ENCODE results near the gene MAML3.

Gene MAML3

GRCh38 chr4:139934708-139935195, 219.2 kb downstream of the MAML3 start:
- DNase-seq (ENCODE audit: low read depth in 2 of 2, low spot score in 1 of 2): no peak

GRCh38 chr4:139934057-139934707, 219.8 kb downstream of the MAML3 start:
- DNase-seq (ENCODE audit: low read depth in 2 of 2, low spot score in 1 of 2): no peak

GRCh38 chr4:139933541-139933940, 220.4 kb downstream of the MAML3 start:
- no peak for DNase-seq (ENCODE audit: low read depth in 2 of 2, low spot score in 1 of 2)

GRCh38 chr4:139933104-139933503, 220.9 kb downstream of the MAML3 start:
- no peak for DNase-seq (ENCODE audit: low read depth in 2 of 2, low spot score in 1 of 2)

- no peak for DNase-seq (ENCODE audit: low read depth in 2 of 2, low spot score in 1 of 2)
Measured at GRCh38 chr4:139924782-139925181, 229.2 kb downstream of the MAML3 start.

GRCh38 chr4:139922406-139923024, 231.5 kb downstream of the MAML3 start:
- no peak for DNase-seq (ENCODE audit: low read depth in 2 of 2, low spot score in 1 of 2)

- no peak for DNase-seq (ENCODE audit: low read depth in 2 of 2, low spot score in 1 of 2)
Measured at GRCh38 chr4:139921429-139922184, 232.4 kb downstream of the MAML3 start.

GRCh38 chr4:139920486-139921002, 233.4 kb downstream of the MAML3 start:
- DNase-seq (ENCODE audit: low read depth in 2 of 2, low spot score in 1 of 2): no peak

GRCh38 chr4:139919521-139919920, 234.5 kb downstream of the MAML3 start:
- no peak for DNase-seq (ENCODE audit: low read depth in 2 of 2, low spot score in 1 of 2)

- DNase-seq (ENCODE audit: low read depth in 2 of 2, low spot score in 1 of 2): no peak
Measured at GRCh38 chr4:139919004-139919403, 235.0 kb downstream of the MAML3 start.

- DNase-seq (ENCODE audit: low read depth in 2 of 2, low spot score in 1 of 2): no peak
Measured at GRCh38 chr4:139918591-139918990, 235.4 kb downstream of the MAML3 start.

GRCh38 chr4:139917896-139918295, 236.1 kb downstream of the MAML3 start:
- DNase-seq (ENCODE audit: low read depth in 2 of 2, low spot score in 1 of 2): no peak

- DNase-seq (ENCODE audit: low read depth in 2 of 2, low spot score in 1 of 2): no peak
Measured at GRCh38 chr4:139916041-139916440, 237.9 kb downstream of the MAML3 start.

GRCh38 chr4:139915037-139915436, 238.9 kb downstream of the MAML3 start:
- no peak for DNase-seq (ENCODE audit: low read depth in 2 of 2, low spot score in 1 of 2)

- DNase-seq (ENCODE audit: low read depth in 2 of 2, low spot score in 1 of 2): no peak
Measured at GRCh38 chr4:139913995-139914598, 239.9 kb downstream of the MAML3 start.

- no peak for DNase-seq (ENCODE audit: low read depth in 2 of 2, low spot score in 1 of 2)
Measured at GRCh38 chr4:139913398-139913990, 240.5 kb downstream of the MAML3 start.

GRCh38 chr4:139912445-139912844, 241.5 kb downstream of the MAML3 start:
- no peak for DNase-seq (ENCODE audit: low read depth in 2 of 2, low spot score in 1 of 2)

- no peak for DNase-seq (ENCODE audit: low read depth in 2 of 2, low spot score in 1 of 2)
Measured at GRCh38 chr4:139910106-139910505, 243.9 kb downstream of the MAML3 start.

GRCh38 chr4:139908636-139909437, 245.1 kb downstream of the MAML3 start:
- no peak for DNase-seq (ENCODE audit: low read depth in 2 of 2, low spot score in 1 of 2)
